Embryonic facial prominence (tissue), 1 donor: ENCODE results near the gene DUSP5.
"Not testable (repeated sequence)": the region's sequence is repeated elsewhere in the genome, so short reads cannot be mapped to it uniquely, and the experiment has no call there.

Source experiments
- DNase-seq: peaks from one replicate; pipeline ENCODE4 v3.0.0-alpha.2; 2016; ENCODE audit errors: extremely low spot score

The DUSP5 gene

GRCh38 chr10:110497438-110498086 is at the start of gene DUSP5:
Gene DUSP5, plus strand, starts transcription at chr10:110497907. Its CDS starts 215 bp downstream, at chr10:110498122.
- peak; percentile 85 for DNase-seq

- no peak for DNase-seq
Observed at GRCh38 chr10:110448682-110449418, 48.9 kb upstream of the DUSP5 start.

- no peak for DNase-seq
Observed at GRCh38 chr10:110455446-110455845, 42.3 kb upstream of the DUSP5 start.

- DNase-seq = no peak
Observed at GRCh38 chr10:110456046-110456445, 41.7 kb upstream of the DUSP5 start.

- DNase-seq = no peak
Observed at GRCh38 chr10:110456523-110457091, 41.1 kb upstream of the DUSP5 start.

- DNase-seq = no peak
Observed at GRCh38 chr10:110457851-110458250, 39.9 kb upstream of the DUSP5 start.

- no peak for DNase-seq
Observed at GRCh38 chr10:110458266-110458920, 39.3 kb upstream of the DUSP5 start.

- DNase-seq = no peak
Observed at GRCh38 chr10:110459600-110459999, 38.1 kb upstream of the DUSP5 start.

- no peak for DNase-seq
Observed at GRCh38 chr10:110460111-110460809, 37.4 kb upstream of the DUSP5 start.

GRCh38 chr10:110461088-110461487 is 36.6 kb upstream of the DUSP5 start:
- DNase-seq = no peak

- no peak for DNase-seq
Observed at GRCh38 chr10:110461530-110461929, 36.2 kb upstream of the DUSP5 start.

GRCh38 chr10:110462166-110463095 is 35.3 kb upstream of the DUSP5 start:
- DNase-seq = no peak

- DNase-seq = not testable (repeated sequence)
Observed at GRCh38 chr10:110468258-110468657, 29.4 kb upstream of the DUSP5 start.

GRCh38 chr10:110470541-110470940 is 27.2 kb upstream of the DUSP5 start:
- DNase-seq = not testable (repeated sequence)

GRCh38 chr10:110471566-110472139 is 26.1 kb upstream of the DUSP5 start:
- DNase-seq = no peak

- no peak for DNase-seq
Observed at GRCh38 chr10:110474017-110474416, 23.7 kb upstream of the DUSP5 start.

- DNase-seq = no peak
Observed at GRCh38 chr10:110474826-110475225, 22.9 kb upstream of the DUSP5 start.

GRCh38 chr10:110475722-110476515 is 21.8 kb upstream of the DUSP5 start:
- no peak for DNase-seq

- DNase-seq = no peak
Observed at GRCh38 chr10:110479710-110480109, 18.0 kb upstream of the DUSP5 start.

- DNase-seq = no peak
Observed at GRCh38 chr10:110480387-110480786, 17.3 kb upstream of the DUSP5 start.
